Measurements from ENCODE around the gene ANO6.

GRCh38 chr12:45462506-45462905 is 246.6 kb downstream of the ANO6 start:
- TF ChIP-seq CTCF (conservative IDR thresholded peaks at IDR 0.05; ENCODE audit: low read depth, low read length) (no peak), EZH2 (IDR thresholded peaks at IDR 0.05; ENCODE audit: borderline replicate concordance, low read depth, low read length, poor library complexity, severe bottlenecking) (no peak)
